CD4-positive, alpha-beta T cell treated with Interleukin-4 for 4 hours (primary cell): ENCODE data around the gene LRRC74A.

Source experiments
- DNase-seq: peaks from one replicate; pipeline ENCODE4 v3.0.0-alpha.2; 2020

LRRC74A gene

DNA sequence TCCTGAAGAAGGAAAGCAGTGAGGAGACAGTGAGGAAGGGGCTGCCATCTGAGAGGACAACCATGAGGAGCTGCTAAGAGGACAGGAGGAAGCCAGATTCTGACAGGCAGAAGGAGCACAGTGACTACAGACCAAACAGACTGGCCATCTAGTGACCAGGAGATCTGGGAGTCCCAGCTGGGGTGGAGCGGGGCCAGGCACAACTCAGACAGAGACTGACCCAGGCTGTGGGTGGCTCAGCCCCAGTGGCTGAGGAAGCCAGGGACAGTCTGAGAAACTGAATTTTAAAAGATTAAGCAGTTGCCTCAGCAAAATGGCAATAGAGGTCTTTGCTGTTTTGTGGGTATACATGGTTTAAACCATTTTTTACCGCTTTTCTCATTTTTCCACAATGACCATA is 28.9 kb downstream of the LRRC74A start:
- DNase-seq: no peak

DNA sequence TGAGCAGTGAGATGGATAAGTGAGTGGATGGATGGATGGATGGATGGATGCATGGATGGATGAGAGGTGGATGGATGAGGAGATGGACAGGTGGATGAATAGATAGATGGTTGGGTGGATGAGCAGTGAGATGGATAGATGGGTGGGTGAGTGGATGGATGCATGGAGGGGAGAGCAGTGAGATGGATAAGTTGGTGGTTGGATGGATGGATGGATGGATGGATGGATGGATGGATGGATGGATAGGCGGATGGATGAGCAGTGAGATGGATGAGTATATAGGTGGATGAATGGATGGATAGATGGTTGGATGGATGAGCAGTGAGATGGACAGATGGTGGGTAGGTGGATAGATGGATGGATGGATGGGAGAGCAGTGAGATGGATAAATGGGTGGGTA is 30.6 kb downstream of the LRRC74A start:
- DNase-seq: no peak

DNA sequence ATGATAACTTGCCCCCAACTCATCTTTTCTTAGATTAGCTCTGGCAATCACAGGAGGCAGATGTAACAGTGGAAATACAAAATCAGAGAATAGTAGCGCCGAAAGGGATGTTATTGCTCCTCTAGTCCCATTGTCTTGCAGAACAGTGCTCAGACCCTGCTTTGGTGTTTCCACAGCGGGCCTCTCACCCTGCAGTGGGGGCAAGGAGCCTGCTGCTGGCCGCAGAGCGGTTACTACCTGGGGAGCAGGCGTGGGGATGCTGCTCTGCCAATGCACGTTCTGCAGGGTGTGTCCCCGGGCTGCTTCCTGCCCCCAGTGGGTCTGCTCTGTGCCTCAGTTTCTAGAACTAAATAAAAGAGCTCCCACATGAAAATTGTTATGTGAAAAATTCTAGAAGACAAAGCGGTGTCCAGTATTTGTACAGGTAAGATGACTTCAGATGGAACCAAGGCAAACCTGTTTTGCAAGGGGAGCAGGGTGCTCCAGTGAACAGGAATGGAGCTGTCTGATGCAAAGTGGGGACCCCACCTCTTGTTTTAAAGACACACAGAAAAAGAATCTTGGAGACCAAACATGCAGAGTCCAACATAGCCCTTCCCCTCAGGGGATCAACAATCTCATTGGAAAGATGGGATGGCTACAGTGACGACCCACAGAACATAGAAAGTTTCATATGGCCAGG is 35.5 kb downstream of the LRRC74A start:
- DNase-seq: no peak

DNA sequence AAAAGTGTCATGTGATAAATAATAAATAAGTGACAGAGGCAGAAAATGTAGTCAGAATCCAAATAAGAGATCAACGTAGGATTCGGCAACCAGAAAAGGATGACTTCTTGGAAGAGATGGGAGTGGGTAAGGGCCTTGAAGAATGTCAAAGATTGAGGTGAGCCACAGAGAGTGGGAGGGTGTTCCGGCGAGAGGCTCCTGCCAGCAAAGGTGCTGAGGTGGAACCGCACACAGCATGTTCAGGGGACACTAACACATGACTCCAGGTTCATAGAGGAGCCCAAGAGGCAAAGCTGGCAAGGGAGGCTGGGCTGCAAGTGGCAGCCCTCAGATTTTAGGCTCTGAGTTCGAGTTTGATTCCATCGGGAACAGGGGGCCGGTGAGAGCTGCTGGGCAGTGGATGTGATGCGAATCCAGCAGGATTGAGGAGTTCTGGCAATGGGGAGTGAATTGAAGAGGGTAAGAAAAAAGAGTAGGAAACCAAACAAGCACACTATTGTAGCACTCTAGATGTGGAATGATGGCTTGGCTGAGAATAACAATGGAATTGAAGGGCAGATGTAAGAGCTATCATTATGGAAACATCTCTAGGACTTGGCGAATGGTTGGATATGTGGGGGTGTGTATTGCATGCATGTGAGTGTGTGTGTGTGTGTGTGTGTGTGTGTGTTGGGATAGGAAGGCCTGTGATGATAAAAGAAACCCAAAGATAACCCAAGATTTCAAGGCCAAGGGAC is 36.5 kb downstream of the LRRC74A start:
- no peak for DNase-seq

DNA sequence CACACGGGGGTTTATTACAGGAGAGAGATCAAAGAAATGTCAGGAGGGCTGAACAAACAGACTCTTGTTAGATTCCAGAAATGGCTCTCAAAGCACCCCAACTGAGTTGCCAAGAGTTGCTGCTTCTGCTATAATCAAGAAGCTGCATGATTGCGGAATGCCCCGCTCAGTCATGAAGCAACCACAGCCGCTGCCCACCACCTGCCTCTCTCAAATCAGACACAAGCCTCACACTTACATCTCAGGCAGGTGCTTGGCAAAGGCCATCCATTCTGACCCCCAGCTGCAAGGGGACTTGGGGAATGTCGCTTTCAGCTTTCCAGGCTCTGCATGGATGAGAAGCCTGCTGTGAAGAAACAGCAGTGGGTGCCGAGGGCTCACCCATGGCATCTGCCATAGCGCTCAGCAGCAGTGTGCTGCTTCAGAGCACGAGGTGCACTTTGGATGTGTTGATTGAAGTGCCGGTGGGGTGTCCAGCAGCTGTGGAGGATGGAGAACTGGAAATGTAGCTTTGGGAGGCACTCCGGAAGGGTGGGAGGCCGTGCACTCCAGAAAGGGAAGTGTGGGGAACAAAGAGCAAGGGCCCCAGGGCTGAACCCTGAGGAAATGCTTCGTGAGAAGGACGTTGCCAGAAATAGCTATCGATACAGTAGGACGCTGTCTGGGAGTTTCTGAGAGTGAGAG is 37.7 kb downstream of the LRRC74A start:
- DNase-seq: peak; percentile 11

DNA sequence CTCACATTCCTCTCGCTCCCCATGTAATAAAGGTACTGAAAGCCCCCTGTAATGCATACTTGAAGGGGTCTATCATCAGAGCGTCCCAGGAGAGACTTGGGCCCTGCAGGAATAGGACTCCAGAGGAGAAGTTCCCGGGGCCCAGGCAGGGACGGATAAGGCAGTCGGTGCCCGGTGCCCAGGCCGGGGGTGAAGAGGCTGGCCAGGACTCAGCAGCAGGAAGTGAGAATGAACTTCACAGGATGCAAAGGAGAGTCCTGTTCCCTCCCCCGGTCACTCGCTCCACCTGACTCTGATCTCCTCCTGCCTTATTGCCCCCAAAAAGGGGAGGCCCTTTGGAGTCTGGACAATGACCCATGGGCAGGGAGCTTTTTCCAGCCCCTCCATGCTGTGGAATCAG is 40.2 kb downstream of the LRRC74A start:
- DNase-seq: no peak

DNA sequence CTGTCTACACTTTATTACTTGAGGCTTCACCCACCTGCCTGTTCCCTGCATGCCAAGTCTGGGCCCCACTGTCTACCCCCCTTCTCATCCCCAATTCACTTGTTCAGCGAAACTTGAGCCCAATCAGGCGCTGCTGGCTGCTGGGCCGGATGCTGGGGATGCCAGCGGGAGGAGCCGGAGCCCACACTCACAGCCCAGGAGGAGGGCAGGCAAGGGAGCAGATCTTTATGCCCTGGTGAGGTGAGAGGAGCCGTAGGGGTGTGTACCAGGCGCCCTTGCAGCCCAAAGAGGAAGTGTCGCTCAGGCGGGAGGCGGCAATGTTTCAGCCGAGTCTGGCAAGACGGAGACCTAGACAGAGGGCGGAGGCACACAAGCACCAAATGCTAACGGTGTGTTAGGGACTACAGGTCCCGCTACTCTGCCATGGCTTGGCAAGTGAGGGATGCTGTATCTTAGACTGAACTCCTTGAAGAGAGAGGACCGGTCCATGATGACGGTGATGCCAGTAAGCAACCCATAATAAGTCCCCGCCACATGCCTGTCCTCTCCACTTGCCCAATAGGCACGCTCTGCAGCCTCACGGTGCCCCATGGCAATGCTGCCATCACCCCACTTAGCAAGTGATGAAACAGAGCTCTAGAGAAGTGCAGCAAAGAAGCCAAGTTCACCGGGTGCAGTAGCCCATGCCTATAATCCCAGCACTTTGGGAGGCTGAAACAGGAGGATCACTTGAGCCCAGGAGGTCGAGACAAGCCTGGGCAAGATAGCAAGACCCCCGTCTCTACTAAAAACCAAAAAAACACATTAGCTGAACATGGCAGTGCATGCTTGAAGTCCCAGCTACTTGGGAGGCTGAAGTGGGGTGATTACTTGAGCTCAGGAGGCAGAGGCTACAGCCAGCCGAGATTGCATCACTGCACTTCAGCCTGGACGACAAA is 41.6 kb downstream of the LRRC74A start:
- DNase-seq: peak; percentile 26

DNA sequence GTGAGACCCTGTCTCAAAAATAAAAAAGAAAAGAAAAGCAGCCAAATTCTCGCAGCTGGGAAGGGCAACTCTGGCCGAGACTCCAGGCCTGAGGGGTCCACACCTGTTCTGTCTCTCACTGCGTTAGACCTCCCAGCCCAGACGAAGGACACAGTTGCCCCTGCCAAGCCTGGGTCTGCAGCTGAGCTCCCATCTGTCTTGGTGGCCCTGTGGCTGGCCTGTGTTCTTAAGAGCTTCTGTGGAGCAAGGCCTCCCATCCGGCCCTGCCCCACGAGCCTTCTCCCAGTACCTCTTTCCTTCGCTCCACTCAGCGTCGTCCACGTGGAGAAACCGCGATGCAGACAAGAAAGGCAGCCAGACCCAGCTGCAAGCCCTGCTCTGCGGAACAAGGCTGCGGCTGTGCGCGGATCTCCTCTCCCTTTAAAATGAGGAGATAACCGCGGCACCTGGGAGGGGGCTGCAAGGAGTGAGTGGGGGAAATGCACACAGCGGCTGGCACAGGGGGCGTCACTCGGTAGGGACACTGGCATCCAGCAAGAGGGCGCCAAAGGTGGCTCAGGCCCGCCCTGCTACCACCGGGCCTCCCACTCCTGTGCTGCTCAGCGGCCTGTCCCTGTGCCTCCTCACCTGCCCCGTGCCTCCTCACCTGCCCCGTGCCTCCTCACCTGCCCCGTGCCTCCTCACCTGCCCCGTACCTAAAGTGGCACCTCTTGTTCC is 42.4 kb downstream of the LRRC74A start:
- DNase-seq: no peak

DNA sequence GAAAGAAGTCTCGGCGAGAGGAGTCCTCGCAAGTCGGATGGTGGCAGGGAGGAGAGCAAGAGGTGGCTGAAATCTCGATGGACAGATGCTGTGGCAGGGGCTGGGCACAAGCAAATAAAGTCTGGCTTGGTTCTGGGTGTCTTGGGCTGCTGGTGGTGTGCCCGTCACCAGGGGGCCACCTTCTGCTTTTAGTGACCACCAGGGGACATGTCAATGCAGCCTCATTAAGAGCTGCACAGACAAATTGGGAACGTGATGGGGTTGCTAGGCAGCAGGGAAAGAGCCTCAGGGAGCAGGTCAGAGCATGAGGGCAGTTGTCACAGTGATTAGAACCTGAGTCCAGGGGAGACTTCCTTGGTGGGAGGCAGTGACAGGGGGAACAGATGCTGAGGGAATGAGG is 44.0 kb downstream of the LRRC74A start:
- DNase-seq: no peak

DNA sequence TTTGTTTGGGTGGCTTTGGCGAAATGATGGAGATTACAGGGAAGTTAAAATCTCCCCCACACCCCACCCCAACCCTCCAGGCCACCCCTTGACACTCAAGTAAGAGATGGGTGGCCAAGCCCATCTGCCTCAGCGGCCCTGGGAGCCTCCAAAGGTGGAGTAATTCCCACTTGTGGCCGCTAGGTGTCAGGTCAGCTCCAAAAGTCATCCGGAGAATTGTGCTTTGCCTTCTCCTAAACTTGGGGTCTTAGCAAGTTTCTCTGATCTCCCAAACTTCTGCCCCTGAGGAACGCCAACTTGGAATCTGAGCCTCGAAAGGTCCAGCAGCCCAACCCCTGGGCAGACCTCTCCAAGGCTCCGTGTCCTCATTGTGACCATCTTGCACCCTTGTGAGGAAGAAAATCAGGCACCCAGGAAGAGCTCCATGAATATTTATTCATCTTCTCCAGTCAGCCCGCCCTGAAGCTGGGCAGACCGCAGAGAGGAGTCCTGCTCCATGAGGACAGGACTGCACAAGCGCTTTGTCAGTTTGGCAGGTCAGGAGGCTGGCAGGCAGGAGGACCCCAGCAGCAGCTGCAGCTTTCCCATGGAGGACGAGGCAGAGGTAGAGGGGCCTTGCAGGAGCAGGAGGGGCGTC is 46.7 kb downstream of the LRRC74A start:
- DNase-seq: peak; percentile 73

DNA sequence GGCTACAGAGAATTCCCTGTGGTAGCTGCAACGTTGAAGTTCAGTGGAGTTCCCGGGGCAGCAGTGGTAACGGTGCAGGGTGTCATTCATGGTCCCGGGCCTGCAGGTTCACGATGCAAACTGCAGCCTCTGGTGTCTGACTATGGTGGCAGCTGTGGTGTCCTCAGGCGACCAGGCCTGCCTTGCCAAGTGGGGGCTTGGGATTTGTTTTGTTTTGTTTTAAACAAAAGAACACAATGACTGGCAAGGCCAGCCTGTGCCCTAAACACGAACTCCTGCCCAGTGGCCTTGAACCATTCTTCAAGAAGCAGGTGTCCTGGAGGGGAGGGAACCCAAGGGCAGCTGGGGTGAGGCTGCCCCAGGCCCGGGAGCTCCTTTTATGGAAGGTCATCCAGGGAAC is 48.5 kb downstream of the LRRC74A start:
- DNase-seq: no peak

DNA sequence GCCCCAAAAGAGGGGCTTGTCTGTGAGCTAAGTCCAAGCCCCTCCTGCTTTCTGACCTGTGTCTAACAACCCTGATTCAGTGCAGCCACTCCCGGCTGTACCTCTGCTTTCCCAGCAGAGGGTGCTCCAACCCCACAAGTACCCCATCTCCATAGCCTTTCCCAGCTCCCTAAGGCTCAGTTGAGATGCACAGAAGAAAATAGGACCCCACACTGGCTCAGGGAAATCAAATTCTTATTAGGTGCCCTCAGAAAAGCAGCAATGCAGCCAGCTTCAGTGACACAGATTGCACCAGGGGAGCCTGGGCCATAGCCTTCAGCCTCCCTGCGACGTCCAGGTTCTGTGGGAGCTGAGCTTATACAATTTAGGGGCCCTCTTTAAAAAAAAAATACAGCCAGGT is 49.9 kb downstream of the LRRC74A start:
- peak; percentile 47 for DNase-seq

DNA sequence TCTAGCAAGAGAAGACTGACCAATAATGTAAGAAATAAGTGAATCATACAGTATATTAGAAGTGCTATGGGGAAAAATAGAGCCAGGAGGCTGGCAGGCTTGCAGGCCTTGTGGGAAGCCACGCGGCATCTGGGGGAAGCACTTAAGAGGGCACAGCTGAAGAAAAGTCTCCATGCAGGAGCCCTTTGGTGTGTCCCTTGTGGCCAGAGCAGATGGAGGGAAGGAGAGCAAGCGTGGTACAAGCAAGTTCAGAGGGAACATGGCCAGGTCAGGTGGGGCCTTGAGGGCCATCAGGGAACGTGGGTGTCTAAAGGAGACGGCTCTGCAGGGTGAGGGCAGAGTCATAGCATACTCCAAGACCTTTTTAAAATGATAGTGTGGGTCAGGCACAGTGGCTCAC is 51.7 kb downstream of the LRRC74A start:
- no peak for DNase-seq

DNA sequence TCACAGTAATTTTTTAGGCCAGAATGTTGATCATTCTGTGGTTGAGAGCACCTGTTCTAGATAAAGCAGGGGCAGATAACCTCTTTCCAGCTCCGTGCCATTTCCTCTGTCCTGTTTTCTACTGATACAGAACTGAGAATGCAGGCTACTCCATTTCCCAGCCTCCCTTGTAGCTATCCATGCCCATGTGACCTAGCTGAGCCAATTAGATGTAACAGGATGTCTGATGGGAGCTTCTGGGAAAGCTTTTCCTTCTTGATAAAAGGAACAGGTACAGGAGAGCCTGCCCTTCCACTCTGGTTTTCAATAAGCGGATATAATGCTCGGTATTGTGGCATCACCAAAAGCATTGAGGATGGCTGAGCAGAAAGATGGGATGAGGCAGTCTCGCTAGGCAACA is 54.2 kb downstream of the LRRC74A start:
- DNase-seq: no peak

DNA sequence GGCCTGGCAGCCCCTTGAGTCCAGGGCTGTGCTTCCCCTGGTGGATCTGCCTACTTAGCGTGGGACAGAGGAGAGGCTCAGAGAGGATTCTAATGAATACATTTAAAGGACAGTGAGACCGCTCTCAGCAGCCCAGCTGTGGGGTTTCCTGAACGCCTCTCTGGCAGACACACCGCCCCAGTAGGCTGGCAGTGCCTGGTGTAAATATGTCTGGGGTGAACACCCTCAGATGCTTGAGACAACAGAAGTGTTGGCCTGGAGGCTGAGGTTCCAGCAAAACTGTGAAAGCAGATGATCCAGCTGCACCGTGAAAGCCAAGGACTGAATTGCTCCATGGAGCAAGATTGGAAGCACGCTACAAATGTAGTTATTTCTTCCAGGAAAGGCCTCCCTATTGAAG is 55.1 kb downstream of the LRRC74A start:
- DNase-seq: no peak

DNA sequence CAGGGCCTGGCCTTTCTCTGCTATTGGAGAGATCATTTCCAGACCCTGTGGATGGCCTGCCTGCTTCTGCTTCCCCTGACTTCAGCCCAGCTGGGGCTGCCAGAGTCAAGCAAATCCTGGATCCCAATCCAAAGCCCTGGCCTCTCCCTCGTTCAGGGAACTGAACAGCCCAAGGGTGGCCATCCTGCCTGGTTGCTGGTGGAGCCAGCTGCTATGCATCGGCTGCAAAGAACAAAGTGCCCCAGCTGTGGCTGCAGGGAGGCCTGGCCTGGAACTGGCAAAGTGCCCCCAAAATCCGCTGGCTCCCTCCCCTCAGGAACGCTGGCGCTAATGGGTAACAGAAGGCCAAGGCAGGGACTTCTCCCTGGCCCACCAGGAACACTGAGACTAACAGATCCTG is 56.4 kb downstream of the LRRC74A start:
- DNase-seq: no peak

DNA sequence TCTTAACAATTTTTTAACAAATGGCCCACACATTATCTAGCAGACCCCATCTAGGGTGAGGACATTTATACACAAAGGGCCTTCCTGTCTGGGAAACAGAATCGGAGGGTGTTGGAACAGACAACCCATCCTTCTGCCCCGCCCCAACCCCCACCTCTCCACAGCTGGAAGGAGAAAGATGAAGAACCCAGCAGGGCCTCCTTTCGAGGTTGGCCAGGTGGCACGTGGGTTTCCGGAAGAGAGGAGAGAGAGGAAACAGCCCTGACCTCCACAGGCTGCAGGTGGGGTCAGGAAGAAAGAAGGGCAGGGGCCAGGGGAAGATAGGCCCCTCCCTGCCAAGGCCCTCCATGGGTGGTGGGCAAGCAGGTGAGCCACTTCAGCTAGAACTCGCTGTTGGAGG is 57.2 kb downstream of the LRRC74A start:
- no peak for DNase-seq

DNA sequence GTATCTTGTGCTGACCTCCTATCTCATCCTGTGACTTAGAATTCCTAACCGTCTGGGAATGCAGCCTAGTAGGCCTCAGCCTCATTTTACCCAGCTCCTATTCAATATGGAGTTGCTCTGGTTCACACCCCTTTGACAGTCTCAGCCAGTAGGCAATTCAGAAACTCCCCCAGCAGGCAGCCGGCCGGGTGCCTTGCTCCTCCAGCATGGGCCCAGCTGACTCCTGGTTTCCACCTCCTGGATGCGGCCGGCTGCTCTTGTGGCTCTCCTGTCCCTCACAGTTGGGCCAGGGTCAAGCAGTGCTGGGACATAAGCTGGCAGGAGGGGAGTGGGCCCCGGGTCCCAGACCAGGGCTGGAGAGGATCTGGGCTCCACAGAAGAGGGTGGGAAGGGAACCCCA is 58.2 kb downstream of the LRRC74A start:
- no peak for DNase-seq

DNA sequence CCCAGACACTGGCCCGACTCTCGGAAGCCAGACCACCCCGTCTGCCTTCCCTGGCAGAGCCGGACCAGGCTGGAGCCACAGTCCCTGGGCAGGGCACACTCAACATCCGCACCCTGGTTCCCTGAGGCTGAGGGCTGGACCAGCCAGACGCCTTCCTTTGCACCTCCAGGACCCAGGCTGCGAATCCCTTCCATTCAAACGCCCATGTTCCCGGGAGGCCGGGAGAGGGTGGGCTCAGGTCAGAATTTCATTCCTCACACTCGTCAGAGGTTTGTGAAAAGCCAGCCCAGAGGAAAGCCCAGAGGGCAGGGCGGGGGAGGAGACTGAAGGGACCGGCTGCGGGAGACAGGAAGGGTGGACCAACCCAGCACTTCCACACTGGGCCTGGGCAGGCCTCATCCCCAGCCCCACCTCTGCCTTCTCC is 58.7 kb downstream of the LRRC74A start:
- no peak for DNase-seq

DNA sequence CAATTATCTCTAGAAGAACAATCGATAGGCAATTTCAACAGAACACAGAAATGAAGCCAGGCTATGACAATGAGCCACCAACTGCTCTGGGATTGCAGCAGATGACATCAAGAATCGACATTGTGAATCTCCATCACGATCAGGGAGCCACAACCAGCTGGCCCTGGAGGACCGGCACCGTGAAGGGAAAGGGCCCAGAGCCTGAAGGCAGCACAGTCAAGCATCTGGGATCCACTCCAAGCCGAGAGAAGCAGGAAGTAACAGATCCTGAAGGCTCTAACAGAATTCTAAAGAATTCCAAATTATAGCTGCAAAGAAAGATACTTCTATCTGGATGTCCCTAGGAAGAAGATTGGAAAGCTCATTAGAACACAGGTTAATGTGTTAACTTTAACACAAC is 61.0 kb downstream of the LRRC74A start:
- DNase-seq: no peak

DNA sequence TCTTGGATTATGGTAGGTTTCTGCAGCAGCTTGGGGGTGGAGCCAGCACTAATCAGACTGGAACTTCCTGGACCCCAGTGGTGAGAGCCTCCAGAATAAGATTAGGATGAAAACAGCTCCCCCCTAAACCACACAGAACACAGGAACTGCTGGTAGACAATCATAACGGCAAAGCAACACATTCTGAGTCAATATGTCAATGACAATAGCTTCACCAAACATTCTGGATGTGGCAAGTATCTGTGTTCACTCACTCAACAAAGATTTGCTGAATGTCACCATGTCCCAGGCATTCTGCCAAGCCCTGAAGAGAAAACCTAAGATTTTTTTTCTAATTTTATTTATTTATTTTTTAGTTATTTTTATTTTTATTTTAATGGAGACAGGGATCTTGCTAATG is 65.2 kb downstream of the LRRC74A start:
- DNase-seq: no peak

DNA sequence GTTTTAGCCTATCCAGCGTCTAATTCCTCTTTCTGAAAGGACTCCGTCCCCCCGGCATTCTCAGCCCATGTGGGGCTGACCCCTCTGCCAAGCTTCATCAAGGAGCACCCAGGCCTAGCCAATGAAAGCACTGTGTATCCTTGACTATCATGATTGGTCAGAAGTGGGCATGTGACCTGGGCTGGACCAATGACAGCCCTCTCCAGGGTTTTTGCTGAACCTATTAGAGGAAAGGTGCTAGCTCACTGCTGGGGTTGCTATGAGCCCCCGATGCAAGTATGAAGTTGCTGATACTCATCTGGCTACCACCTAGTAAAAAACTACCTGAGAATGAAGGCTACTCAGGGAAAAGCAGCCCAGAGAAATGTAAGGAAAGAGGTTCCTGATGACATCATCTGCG is 68.1 kb downstream of the LRRC74A start:
- no peak for DNase-seq
